Ascending aorta (tissue), 2 donors: ENCODE results near the gene HNRNPAB. TPM values are rescaled to one million over a fixed set of nuclear protein-coding genes. Genes with fewer than 3 reads are reported as not detected.
A peak's percentile ranks its signal among the peaks of the same experiment; 100 is the strongest.

Experiments used
- DNase-seq, 2 donors: peaks; one replicate each; pipeline ENCODE4 v3.0.0-alpha.2; 2019; ENCODE audit warnings: low spot score in 2 of 2
- H3K27ac ChIP-seq, 2 donors: fragments of 200-600 bp; sonication (generic); one replicate each; pipeline ENCODE4 v1.5.1; 2016 to 2017; ENCODE audit warnings: mild to moderate bottlenecking in 1 of 2
- H3K27me3 ChIP-seq: fragments of 200-600 bp; sonication (generic); one replicate; pipeline ENCODE4 v1.5.1; 2017
- H3K36me3 ChIP-seq, 2 donors: fragments of 200-600 bp; sonication (generic); one replicate each; pipeline ENCODE4 v1.5.1; 2016
- H3K4me1 ChIP-seq, 2 donors: fragments of 200-600 bp; sonication (generic); one replicate each; pipeline ENCODE4 v1.5.1; 2016 to 2017; ENCODE audit warnings: mild to moderate bottlenecking in 1 of 2
- H3K4me3 ChIP-seq, 2 donors: fragments of 200-600 bp; sonication (generic); one replicate each; pipeline ENCODE4 v1.5.1; 2016 to 2017; ENCODE audit warnings: mild to moderate bottlenecking in 1 of 2
- H3K9me3 ChIP-seq, 2 donors: fragments of 200-600 bp; sonication (generic); one replicate each; pipeline ENCODE4 v1.5.1; 2016
- CTCF ChIP-seq, 3 experiments: fragments of 200-600 bp in 2 of 3; fragments of 450-650 bp in 1 of 3; sonication (generic) in 2 of 3; IDR thresholded peaks; one replicate each; pipeline ENCODE4 v1.5.1; 2016 to 2019; ENCODE audit warnings: antibody characterized with exemption in 3 of 3, mild to moderate bottlenecking in 1 of 3, moderate library complexity in 1 of 3
- intact Hi-C: fragments of 100-400 bp; cut with DNase I; formaldehyde crosslinking; loops from one replicate; pipeline ENCODE4 v1.15.1; 2023
- total RNA-seq: library from RNA; depleted of rRNA; stranded (reverse); fragments of >200 nt; gene quantifications from one replicate; pipeline ENCODE4 v1.1.0, GENCODE V29; 2016

The HNRNPAB gene
- total RNA-seq = 99.2 TPM

DNA sequence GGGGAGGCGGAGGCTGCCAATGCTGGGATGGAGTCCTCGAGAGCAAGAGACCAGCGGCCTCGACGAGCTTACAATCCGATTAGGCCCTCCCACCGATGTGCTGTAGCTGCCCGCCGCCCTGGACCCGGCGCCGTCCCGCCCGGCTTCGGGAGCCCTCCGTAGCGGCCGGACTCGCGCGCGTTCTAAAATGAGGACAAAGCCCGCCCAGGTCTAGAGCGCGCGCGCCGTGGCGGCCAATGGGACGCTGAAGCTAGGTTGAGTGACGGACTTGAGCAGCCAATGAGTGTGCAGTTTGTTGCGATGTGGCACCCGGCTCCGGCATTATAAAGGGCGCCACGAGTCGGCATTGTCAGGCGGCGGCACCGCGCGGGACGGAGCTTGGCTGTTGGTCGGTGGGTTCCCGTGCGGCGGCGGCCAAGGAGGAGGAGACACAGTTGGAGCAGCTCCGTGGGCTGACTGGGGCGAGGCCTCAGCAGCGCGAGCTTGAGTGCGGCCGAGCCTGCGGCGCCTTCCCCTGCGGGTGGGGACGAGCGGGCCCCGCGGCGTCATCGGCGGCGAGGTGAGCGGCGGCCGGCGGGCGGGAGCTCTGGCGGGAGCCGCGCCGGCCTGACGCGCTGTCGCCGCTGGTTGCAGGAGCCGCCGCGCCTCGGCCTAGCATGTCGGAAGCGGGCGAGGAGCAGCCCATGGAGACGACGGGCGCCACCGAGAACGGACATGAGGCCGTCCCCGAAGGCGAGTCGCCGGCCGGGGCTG lies at the start of gene HNRNPAB:
TSS of gene HNRNPAB (plus strand) at position 352 of the 753 bp plus-strand sequence. CDS start at position 657, 305 bp downstream.
- peaks cover 8 to 17% of the 10 kb centered on the region in 2 donors for H3K4me1 ChIP-seq
- H3K27me3 ChIP-seq = no peaks in the 10 kb centered on the region
- no peaks in the 10 kb centered on the region for H3K9me3 ChIP-seq
- DNase-seq = peak; percentile 82 to 97
- peaks cover 26 to 28% of the 10 kb centered on the region in 2 donors for H3K36me3 ChIP-seq
- H3K4me3 ChIP-seq = peak within 1 kb of the TSS; percentile 97 to 100
- intact Hi-C loops = loop anchor here (1.0 to 10.0 kb wide), 4 partner anchors 50 to 1870 kb away; partner anchors contain the start of genes GRK6, RMND5B and RNF130
- H3K27ac ChIP-seq = peak within 1 kb of the TSS; percentile 92 to 96
- TF ChIP-seq CTCF (IDR thresholded peaks at IDR 0.05) = no peak

- TF ChIP-seq CTCF (IDR thresholded peaks at IDR 0.05) = no peak
- no peak overlapping the region for H3K27ac ChIP-seq
- no peaks in the 10 kb centered on the region for H3K9me3 ChIP-seq
- no peaks in the 10 kb centered on the region for H3K27me3 ChIP-seq
- intact Hi-C loops = loop anchor here (2.0 to 10.0 kb wide), 4 partner anchors 78 to 850 kb away; partner anchors contain the start of genes CLK4, PHYKPL, PRELID1 and RAB24
- H3K36me3 ChIP-seq = peaks cover 0 to 16% of the 10 kb centered on the region in 2 donors
- no peak overlapping the region for H3K4me3 ChIP-seq
- no peak for DNase-seq
- H3K4me1 ChIP-seq = peaks cover 7 to 14% of the 10 kb centered on the region in 2 donors
These were observed 49.3 kb upstream of the HNRNPAB start for GRCh38 chr5:178155065-178155464.

GRCh38 chr5:178160176-178160575 lies 44.2 kb upstream of the HNRNPAB start:
- no peak for TF ChIP-seq CTCF (IDR thresholded peaks at IDR 0.05)
- intact Hi-C loops = no loop called here
- DNase-seq = peak in 1 of 2 donors; percentile 25
- Histone ChIP-seq H3K27me3 (no peaks in the 10 kb centered on the region), H3K36me3 (no peaks in the 10 kb centered on the region), H3K9me3 (no peaks in the 10 kb centered on the region), H3K4me3 (no peak overlapping the region), H3K4me1 (peaks cover 0 to 2% of the 10 kb centered on the region in 2 donors), H3K27ac (no peak overlapping the region)

- peaks cover 0 to 2% of the 10 kb centered on the region in 2 donors for H3K4me1 ChIP-seq
- intact Hi-C loops = no loop called here
- DNase-seq = peak in 1 of 2 donors; percentile 22
- no peak overlapping the region for H3K27ac ChIP-seq
- H3K27me3 ChIP-seq = no peaks in the 10 kb centered on the region
- H3K36me3 ChIP-seq = no peaks in the 10 kb centered on the region
- H3K9me3 ChIP-seq = no peaks in the 10 kb centered on the region
- no peak overlapping the region for H3K4me3 ChIP-seq
- no peak for TF ChIP-seq CTCF (IDR thresholded peaks at IDR 0.05)
These were observed 41.9 kb upstream of the HNRNPAB start for GRCh38 chr5:178162481-178162880.

DNA sequence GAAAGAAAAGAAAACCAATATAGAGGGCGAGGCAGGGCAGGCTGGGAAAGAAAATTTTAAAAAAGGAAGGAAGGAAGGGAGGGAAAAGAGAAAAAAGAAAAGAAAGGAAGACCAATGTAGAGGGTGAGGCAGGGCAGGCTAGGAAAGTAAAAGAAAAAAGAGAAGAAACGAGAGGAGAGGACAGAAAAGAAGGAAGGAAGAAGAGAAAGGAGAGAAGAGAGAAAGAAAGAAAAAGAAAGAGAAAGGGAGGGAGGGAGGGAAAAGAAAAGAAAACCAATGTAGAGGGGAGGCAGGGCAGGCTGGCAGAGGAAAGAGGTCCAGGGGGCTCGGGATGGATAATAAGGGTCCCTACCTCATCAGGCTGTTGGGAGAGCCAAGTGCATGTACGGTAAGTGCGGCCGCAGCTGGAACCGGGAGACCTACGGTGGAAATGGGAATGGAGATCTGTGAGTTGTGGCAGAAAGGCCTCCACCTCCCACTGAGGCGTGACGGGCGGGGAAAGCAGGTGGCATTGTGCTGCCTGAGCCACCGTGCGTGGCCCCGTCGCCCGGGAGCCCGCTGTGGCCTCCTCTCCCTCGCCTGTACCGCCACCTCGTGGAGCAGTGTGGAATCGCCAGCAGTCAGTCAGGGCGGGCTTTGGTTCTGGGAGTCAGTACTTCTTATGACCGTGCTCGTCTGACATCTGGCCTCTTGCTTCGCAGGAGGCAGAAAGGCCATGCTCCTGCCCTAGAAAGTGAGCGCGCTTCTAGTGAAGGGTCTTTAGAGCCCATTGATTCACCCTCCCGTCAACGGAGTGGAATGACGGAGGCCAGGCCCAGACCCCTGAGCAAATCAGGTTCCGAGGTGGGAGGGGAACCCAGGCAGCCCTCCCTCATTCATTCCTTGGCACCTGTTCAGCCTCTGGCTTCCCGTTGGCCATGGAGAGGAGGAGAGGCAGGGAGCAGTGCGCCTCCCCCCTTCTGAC lies 40.3 kb upstream of the HNRNPAB start:
- Histone ChIP-seq H3K27me3 (no peaks in the 10 kb centered on the region), H3K4me1 (peaks cover 0 to 2% of the 10 kb centered on the region in 2 donors), H3K4me3 (peak overlapping the region; percentile 8 to 23), H3K9me3 (no peaks in the 10 kb centered on the region), H3K36me3 (no peaks in the 10 kb centered on the region), H3K27ac (no peak overlapping the region)
- intact Hi-C loops = loop anchor here (1.0 kb wide), 1 partner anchor 88 kb away; no protein-coding TSS in a partner anchor
- DNase-seq = peak; percentile 15 to 90
- peak; percentile 93 to 100 (median 98) for TF ChIP-seq CTCF (IDR thresholded peaks at IDR 0.05)
